HepG2 (cell line): ENCODE data around the gene ESPN. TPM values are rescaled to one million over a fixed set of nuclear protein-coding genes. Genes with fewer than 3 reads are reported as not detected.
A peak's percentile ranks its signal among the peaks of the same experiment; 100 is the strongest.

Experiments
- ATM ChIP-seq: fragments of 450-650 bp; IDR thresholded peaks from 2 replicates; pipeline ENCODE4 v1.7.1; 2017; ENCODE audit warnings: mild to moderate bottlenecking, borderline replicate concordance
- CHCHD3 ChIP-seq: sonication (generic); formaldehyde crosslinking; IDR thresholded peaks from 2 replicates; pipeline ENCODE4 v1.8.0; 2022; ENCODE audit warnings: mild to moderate bottlenecking, missing genetic modification reagents, moderate library complexity
- DMAP1 ChIP-seq: IDR thresholded peaks from 2 replicates; pipeline ENCODE4 v1.6.1; 2016
- ETV5 ChIP-seq: IDR thresholded peaks from 2 replicates; pipeline ENCODE4 v1.6.1; 2018; ENCODE audit warnings: missing biosample characterization, missing genetic modification reagents, inconsistent platforms, borderline replicate concordance
- FOXK1 ChIP-seq: sonication (generic); formaldehyde crosslinking; IDR thresholded peaks from 2 replicates; pipeline ENCODE4 v1.4.0; 2020; ENCODE audit warnings: low read depth, missing genetic modification reagents, borderline replicate concordance
- FOXK2 ChIP-seq: fragments of 450-650 bp; IDR thresholded peaks from 2 replicates; pipeline ENCODE4 v1.6.1; 2016
- FOXO4 ChIP-seq: sonication (generic); formaldehyde crosslinking; conservative IDR thresholded peaks from 2 replicates; pipeline ENCODE4 v1.8.1; 2023; ENCODE audit warnings: missing genetic modification reagents
- GATAD2A ChIP-seq: IDR thresholded peaks from 2 replicates; pipeline ENCODE4 v1.6.1; 2016
- KDM6A ChIP-seq: IDR thresholded peaks from 2 replicates; pipeline ENCODE4 v1.6.1; 2016; ENCODE audit warnings: low read depth
- MTF1 ChIP-seq: sonication (generic); formaldehyde crosslinking; IDR thresholded peaks from 2 replicates; pipeline ENCODE4 v1.5.0; 2020; ENCODE audit warnings: missing genetic modification reagents
- NFE2L1 ChIP-seq: sonication (generic); formaldehyde crosslinking; IDR thresholded peaks from 2 replicates; pipeline ENCODE4 v1.4.0; 2020; ENCODE audit warnings: missing genetic modification reagents, mild to moderate bottlenecking, borderline replicate concordance
- PHF21A ChIP-seq: sonication (generic); formaldehyde crosslinking; IDR thresholded peaks from 2 replicates; pipeline ENCODE4 v1.5.0; 2020; ENCODE audit warnings: mild to moderate bottlenecking, missing genetic modification reagents
- RFX1 ChIP-seq: fragments of 450-650 bp; IDR thresholded peaks from 2 replicates; pipeline ENCODE4 v1.6.1; 2017
- SAP130 ChIP-seq: IDR thresholded peaks from 2 replicates; pipeline ENCODE4 v1.6.1; 2016; ENCODE audit warnings: low read depth
- SNAI1 ChIP-seq: sonication (generic); formaldehyde crosslinking; IDR thresholded peaks from 2 replicates; pipeline ENCODE4 v1.5.0; 2020; ENCODE audit warnings: mild to moderate bottlenecking, missing genetic modification reagents, borderline replicate concordance
- ZFP91 ChIP-seq: sonication (generic); formaldehyde crosslinking; IDR thresholded peaks from 2 replicates; pipeline ENCODE4 v1.9.0; 2022; ENCODE audit warnings: missing genetic modification reagents, mild to moderate bottlenecking, borderline replicate concordance
- ZMAT3 ChIP-seq: sonication (generic); formaldehyde crosslinking; conservative IDR thresholded peaks from 2 replicates; pipeline ENCODE4 v1.7.0; 2021; ENCODE audit warnings: missing genetic modification reagents
- ZNF274 ChIP-seq: sonication (generic); formaldehyde crosslinking; IDR thresholded peaks from 2 replicates; pipeline ENCODE4 v1.5.1; 2020; ENCODE audit warnings: mild to moderate bottlenecking, missing genetic modification reagents
- ZNF326 ChIP-seq: sonication (generic); formaldehyde crosslinking; IDR thresholded peaks from 2 replicates; pipeline ENCODE4 v1.4.0; 2020; ENCODE audit warnings: missing genetic modification reagents, borderline replicate concordance
- ZNF451 ChIP-seq: sonication (generic); formaldehyde crosslinking; IDR thresholded peaks from 2 replicates; pipeline ENCODE4 v1.5.0; 2020; ENCODE audit warnings: mild to moderate bottlenecking, missing genetic modification reagents
- ZNF572 ChIP-seq: sonication (generic); formaldehyde crosslinking; IDR thresholded peaks from 2 replicates; pipeline ENCODE4 v1.5.1; 2020; ENCODE audit warnings: mild to moderate bottlenecking, missing genetic modification reagents
- ZNF670 ChIP-seq: sonication (generic); formaldehyde crosslinking; IDR thresholded peaks from 2 replicates; pipeline ENCODE4 v1.8.0; 2022; ENCODE audit warnings: mild to moderate bottlenecking, missing genetic modification reagents, borderline replicate concordance
- ZNF879 ChIP-seq: sonication (generic); formaldehyde crosslinking; IDR thresholded peaks from 2 replicates; pipeline ENCODE4 v1.8.1; 2023; ENCODE audit warnings: missing genetic modification reagents
- polyA plus RNA-seq, 8 experiments: library from polyadenylated mRNA; depleted of rRNA in 3 of 8; stranded (reverse) in 7 of 8; unstranded in 1 of 8; fragments of >200 nt; fragmentation: Illumina TruSeq in 4 of 8; extraction: Trizol in 4 of 8; gene quantifications; 2 replicates each; pipeline versions ENCODE4 v1.2.1 to v1.2.3, GENCODE V29; 2011 to 2016; ENCODE audit warnings: low read depth in 4 of 8, missing spikeins in 1 of 8, mixed read lengths in 1 of 8; ENCODE audit not compliant: insufficient read depth in 1 of 8
- total RNA-seq, 5 experiments: library from RNA; depleted of rRNA; stranded (reverse); fragments of >200 nt; fragmentation: Illumina TruSeq; extraction: Trizol; gene quantifications; 2 replicates each; pipeline ENCODE4 v1.2.3, GENCODE V29; 2016; ENCODE audit warnings: low read depth in 1 of 5
- TF ChIP-seq, protein P1 (sequence below): sonication (generic); formaldehyde crosslinking; IDR thresholded peaks from 2 replicates; pipeline ENCODE4 v1.5.0; 2020; ENCODE audit warnings: mild to moderate bottlenecking, missing genetic modification reagents
- TF ChIP-seq, protein P2 (sequence below): sonication (generic); formaldehyde crosslinking; IDR thresholded peaks from 2 replicates; pipeline ENCODE4 v1.5.0; 2020; ENCODE audit warnings: missing genetic modification reagents

Gene ESPN
- total and polyA plus RNA-seq, 2 of the 13 experiments (the other 11 are each of a cell fraction or from before 2014, with no cell fraction given), result 48.6 to 54.2 TPM

- TF ChIP-seq ZNF274 (0 out of 2 replicates have a peak, but pooled peaks have one; percentile 23), SAP130 (CRISPR knock-in tag) (peak; percentile 61; the same call in 1 of the 2 replicates), NFE2L1 (no peak), RFX1 (no peak), ZNF326 (no peak), ZNF670 (CRISPR knock-in tag) (no peak), FOXK1 (CRISPR knock-in tag) (no peak), ZFP91 (CRISPR knock-in tag) (no peak), ZNF879 (CRISPR knock-in tag) (no peak), DMAP1 (CRISPR knock-in tag) (no peak), ZNF572 (CRISPR knock-in tag) (no peak), ZNF451 (CRISPR knock-in tag) (no peak), ZMAT3 (CRISPR knock-in tag) (0 out of 2 replicates have a peak, but pooled peaks have one; percentile 39), FOXK2 (no peak), SNAI1 (CRISPR knock-in tag) (no peak), FOXO4 (CRISPR knock-in tag) (no peak), PHF21A (no peak), GATAD2A (CRISPR knock-in tag) (0 out of 2 replicates have a peak, but pooled peaks have one; percentile 16), ATM (no peak), CHCHD3 (CRISPR knock-in tag) (no peak), ETV5 (CRISPR knock-in tag) (peak; percentile 26; the same call in 1 of the 2 replicates), MTF1 (CRISPR knock-in tag) (no peak), KDM6A (CRISPR knock-in tag) (no peak)
- TF ChIP-seq, protein P1, sequence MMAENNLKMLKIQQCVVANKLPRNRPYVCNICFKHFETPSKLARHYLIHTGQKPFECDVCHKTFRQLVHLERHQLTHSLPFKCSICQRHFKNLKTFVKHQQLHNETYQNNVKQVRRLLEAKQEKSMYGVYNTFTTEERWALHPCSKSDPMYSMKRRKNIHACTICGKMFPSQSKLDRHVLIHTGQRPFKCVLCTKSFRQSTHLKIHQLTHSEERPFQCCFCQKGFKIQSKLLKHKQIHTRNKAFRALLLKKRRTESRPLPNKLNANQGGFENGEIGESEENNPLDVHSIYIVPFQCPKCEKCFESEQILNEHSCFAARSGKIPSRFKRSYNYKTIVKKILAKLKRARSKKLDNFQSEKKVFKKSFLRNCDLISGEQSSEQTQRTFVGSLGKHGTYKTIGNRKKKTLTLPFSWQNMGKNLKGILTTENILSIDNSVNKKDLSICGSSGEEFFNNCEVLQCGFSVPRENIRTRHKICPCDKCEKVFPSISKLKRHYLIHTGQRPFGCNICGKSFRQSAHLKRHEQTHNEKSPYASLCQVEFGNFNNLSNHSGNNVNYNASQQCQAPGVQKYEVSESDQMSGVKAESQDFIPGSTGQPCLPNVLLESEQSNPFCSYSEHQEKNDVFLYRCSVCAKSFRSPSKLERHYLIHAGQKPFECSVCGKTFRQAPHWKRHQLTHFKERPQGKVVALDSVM, result no peak
- TF ChIP-seq, protein P2, sequence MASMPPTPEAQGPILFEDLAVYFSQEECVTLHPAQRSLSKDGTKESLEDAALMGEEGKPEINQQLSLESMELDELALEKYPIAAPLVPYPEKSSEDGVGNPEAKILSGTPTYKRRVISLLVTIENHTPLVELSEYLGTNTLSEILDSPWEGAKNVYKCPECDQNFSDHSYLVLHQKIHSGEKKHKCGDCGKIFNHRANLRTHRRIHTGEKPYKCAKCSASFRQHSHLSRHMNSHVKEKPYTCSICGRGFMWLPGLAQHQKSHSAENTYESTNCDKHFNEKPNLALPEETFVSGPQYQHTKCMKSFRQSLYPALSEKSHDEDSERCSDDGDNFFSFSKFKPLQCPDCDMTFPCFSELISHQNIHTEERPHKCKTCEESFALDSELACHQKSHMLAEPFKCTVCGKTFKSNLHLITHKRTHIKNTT (CRISPR knock-in tag), result no peak
Observed at GRCh38 chr1:6391951-6392808, 32.4 kb upstream of the ESPN start (continued).
